Measurements from ENCODE around the gene MAP7D3.

DNA sequence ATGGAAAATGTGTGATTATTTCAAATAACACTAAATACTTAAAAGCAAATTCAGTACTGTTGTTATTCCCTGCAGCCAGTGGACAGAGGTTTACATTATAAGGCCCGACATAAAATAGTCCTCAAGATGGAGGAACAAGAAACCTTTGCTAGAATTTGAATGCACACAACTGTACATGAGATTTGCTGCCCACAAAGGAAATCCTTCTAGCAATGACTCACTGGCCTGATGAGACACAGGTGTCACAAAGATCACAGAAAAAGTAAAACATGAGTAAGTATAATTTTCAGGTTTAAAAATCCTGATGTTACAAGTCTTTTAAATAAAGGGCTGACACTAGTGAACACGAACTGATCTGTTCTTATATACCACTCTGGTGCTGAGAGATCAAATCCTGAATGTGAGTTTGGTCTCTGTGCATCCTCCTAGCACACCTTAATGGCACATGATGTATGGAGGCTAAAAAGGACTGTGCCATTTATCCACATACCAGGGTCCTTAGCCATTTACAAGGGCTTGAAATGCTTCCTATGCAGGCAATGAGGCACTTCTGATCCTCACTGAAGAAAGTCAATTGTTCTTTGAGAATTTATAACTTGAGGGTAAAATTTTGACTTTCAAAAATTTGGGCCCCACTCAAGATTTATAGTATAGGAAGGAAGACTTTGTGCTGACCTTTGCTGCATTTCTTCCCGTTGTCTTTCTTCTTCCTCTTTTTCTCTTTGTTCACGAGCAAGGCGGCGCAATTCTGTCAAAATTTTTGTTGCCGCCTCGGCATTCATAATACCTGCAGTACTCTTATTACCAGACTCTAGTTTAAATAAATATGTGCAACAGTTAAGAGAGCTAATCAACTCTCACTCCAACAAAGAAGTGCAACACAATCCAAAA, 23.0 kb downstream of the MAP7D3 start:
- TF ChIP-seq, protein P1, sequence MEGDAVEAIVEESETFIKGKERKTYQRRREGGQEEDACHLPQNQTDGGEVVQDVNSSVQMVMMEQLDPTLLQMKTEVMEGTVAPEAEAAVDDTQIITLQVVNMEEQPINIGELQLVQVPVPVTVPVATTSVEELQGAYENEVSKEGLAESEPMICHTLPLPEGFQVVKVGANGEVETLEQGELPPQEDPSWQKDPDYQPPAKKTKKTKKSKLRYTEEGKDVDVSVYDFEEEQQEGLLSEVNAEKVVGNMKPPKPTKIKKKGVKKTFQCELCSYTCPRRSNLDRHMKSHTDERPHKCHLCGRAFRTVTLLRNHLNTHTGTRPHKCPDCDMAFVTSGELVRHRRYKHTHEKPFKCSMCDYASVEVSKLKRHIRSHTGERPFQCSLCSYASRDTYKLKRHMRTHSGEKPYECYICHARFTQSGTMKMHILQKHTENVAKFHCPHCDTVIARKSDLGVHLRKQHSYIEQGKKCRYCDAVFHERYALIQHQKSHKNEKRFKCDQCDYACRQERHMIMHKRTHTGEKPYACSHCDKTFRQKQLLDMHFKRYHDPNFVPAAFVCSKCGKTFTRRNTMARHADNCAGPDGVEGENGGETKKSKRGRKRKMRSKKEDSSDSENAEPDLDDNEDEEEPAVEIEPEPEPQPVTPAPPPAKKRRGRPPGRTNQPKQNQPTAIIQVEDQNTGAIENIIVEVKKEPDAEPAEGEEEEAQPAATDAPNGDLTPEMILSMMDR (IDR thresholded peaks at IDR 0.05), result no peak
- TF ChIP-seq POLR2A (IDR thresholded peaks at IDR 0.05), result no peak
